GM23338 (cell line): ENCODE data around the gene TERT. TPM values are rescaled to one million over a fixed set of nuclear protein-coding genes. Genes with fewer than 3 reads are reported as not detected.

ENCODE experiments used
- ATAC-seq: fragments of 200-7000 bp; cut with Tn5 transposase; 3 replicates; pipeline ENCODE4 v1.9.1; 2020
- DNase-seq: peaks from one replicate; pipeline ENCODE4 v3.0.0-alpha.2; 2015; ENCODE audit warnings: low spot score
- H2AFZ ChIP-seq: fragments of 200-600 bp; sonication (generic); 2 replicates; pipeline ENCODE4 v1.8.0; 2016; ENCODE audit warnings: antibody characterized with exemption, mild to moderate bottlenecking, moderate library complexity
- H3F3A ChIP-seq: fragments of 200-600 bp; sonication (generic); replicated peaks from 2 replicates; pipeline ENCODE4 v1.8.0; 2017; ENCODE audit warnings: antibody characterized with exemption, mixed run types, low read depth
- H3K27ac ChIP-seq: fragments of 200-600 bp; sonication (generic); 2 replicates; pipeline ENCODE4 v1.6.1; 2016; ENCODE audit warnings: low read depth
- H3K27me3 ChIP-seq: fragments of 200-600 bp; sonication (generic); 2 replicates; pipeline ENCODE4 v1.8.0; 2016; ENCODE audit warnings: mild to moderate bottlenecking, mixed run types, moderate library complexity; ENCODE audit not compliant: insufficient read depth
- H3K36me3 ChIP-seq: fragments of 200-600 bp; sonication (generic); 2 replicates; pipeline ENCODE4 v1.8.0; 2016; ENCODE audit warnings: mild to moderate bottlenecking; ENCODE audit not compliant: insufficient read depth
- H3K4me1 ChIP-seq: fragments of 200-600 bp; sonication (generic); 2 replicates; pipeline ENCODE4 v1.8.0; 2016; ENCODE audit warnings: mild to moderate bottlenecking, moderate library complexity; ENCODE audit not compliant: insufficient read depth
- H3K4me2 ChIP-seq: fragments of 200-600 bp; sonication (generic); 2 replicates; pipeline ENCODE4 v1.7.1; 2017; ENCODE audit warnings: mixed run types
- H3K4me3 ChIP-seq: fragments of 200-600 bp; sonication (generic); 2 replicates; pipeline ENCODE4 v1.6.1; 2016; ENCODE audit warnings: mixed run types
- H3K79me2 ChIP-seq: fragments of 200-600 bp; sonication (generic); replicated peaks from 2 replicates; pipeline ENCODE4 v1.8.0; 2017; ENCODE audit warnings: mild to moderate bottlenecking; ENCODE audit not compliant: insufficient read depth
- H3K9me2 ChIP-seq: fragments of 200-600 bp; sonication (generic); 2 replicates; pipeline ENCODE4 v1.8.0; 2017; ENCODE audit not compliant: insufficient read depth
- H4K20me1 ChIP-seq: fragments of 200-600 bp; sonication (generic); replicated peaks from 2 replicates; pipeline ENCODE4 v1.8.0; 2017; ENCODE audit warnings: mild to moderate bottlenecking; ENCODE audit not compliant: insufficient read depth
- H3K27ac Mint-ChIP-seq: 2 replicates; pipeline ENCODE4 v1.8.0; 2020; ENCODE audit warnings: inconsistent platforms, mild to moderate bottlenecking, moderate library complexity, mixed read lengths
- H3K27me3 Mint-ChIP-seq: 3 replicates; pipeline ENCODE4 v1.8.0; 2022; ENCODE audit warnings: low read depth, mild to moderate bottlenecking, moderate library complexity, mixed read lengths, inconsistent platforms; ENCODE audit not compliant: insufficient read depth, poor library complexity
- H3K36me3 Mint-ChIP-seq: 3 replicates; pipeline ENCODE4 v1.8.0; 2021; ENCODE audit warnings: low read depth, mild to moderate bottlenecking, inconsistent platforms, moderate library complexity, mixed read lengths
- H3K4me1 Mint-ChIP-seq: 3 replicates; pipeline ENCODE4 v1.8.0; 2020; ENCODE audit warnings: mild to moderate bottlenecking, inconsistent platforms, mixed read lengths
- H3K4me3 Mint-ChIP-seq: 3 replicates; pipeline ENCODE4 v1.8.0; 2021; ENCODE audit warnings: moderate library complexity, mild to moderate bottlenecking, inconsistent platforms, mixed read lengths
- H3K9me3 Mint-ChIP-seq: 3 replicates; pipeline ENCODE4 v1.8.0; 2020; ENCODE audit warnings: moderate library complexity, mild to moderate bottlenecking, inconsistent platforms, mixed read lengths
- CREB1 ChIP-seq: fragments of 250-450 bp; sonication (Bioruptor Pico); IDR thresholded peaks from 2 replicates; pipeline ENCODE4 v1.5.0; 2020; ENCODE audit warnings: low read depth, mild to moderate bottlenecking, moderate library complexity
- EZH2 ChIP-seq: fragments of 200-600 bp; sonication (generic); IDR thresholded peaks from one replicate; pipeline ENCODE4 v1.8.0; 2017; ENCODE audit warnings: antibody characterized with exemption, mild to moderate bottlenecking, low read depth; ENCODE audit not compliant: unreplicated experiment
- EZH2phosphoT487 ChIP-seq: fragments of 200-600 bp; sonication (generic); IDR thresholded peaks from one replicate; pipeline ENCODE4 v1.8.1; 2018; ENCODE audit warnings: antibody characterized with exemption; ENCODE audit not compliant: unreplicated experiment
- JUNB ChIP-seq: IDR thresholded peaks from one replicate; pipeline ENCODE4 v1.6.1; 2016; ENCODE audit warnings: antibody characterized with exemption; ENCODE audit not compliant: unreplicated experiment
- NANOG ChIP-seq: IDR thresholded peaks from 2 replicates; pipeline ENCODE4 v1.6.1; 2016; ENCODE audit warnings: antibody characterized with exemption, borderline replicate concordance
- POLR2AphosphoS5 ChIP-seq: IDR thresholded peaks from 2 replicates; pipeline ENCODE4 v1.6.1; 2016; ENCODE audit warnings: antibody characterized with exemption, low read depth
- STAT1 ChIP-seq: IDR thresholded peaks from one replicate; pipeline ENCODE4 v1.6.1; 2016; ENCODE audit warnings: antibody characterized with exemption; ENCODE audit not compliant: unreplicated experiment
- ZNF114 ChIP-seq: fragments of 250-450 bp; sonication (Bioruptor Pico); IDR thresholded peaks from 2 replicates; pipeline ENCODE4 v1.5.0; 2020; ENCODE audit warnings: mild to moderate bottlenecking, moderate library complexity
- ZNF331 ChIP-seq: fragments of 250-450 bp; sonication (Bioruptor Pico); IDR thresholded peaks from 2 replicates; pipeline ENCODE4 v1.5.0; 2020; ENCODE audit warnings: low read depth, mild to moderate bottlenecking, moderate library complexity
- polyA plus RNA-seq: library from polyadenylated mRNA; unstranded; fragments of >200 nt; fragmentation: Nextera tagmentation; extraction: Ambion mirVana; gene quantifications from 2 replicates; pipeline ENCODE4 v1.2.1, GENCODE V29; 2016
- total RNA-seq: library from RNA; depleted of rRNA; stranded (reverse); fragments of >200 nt; shearing (Covaris generic); gene quantifications from 2 replicates; pipeline ENCODE4 v1.2.3, GENCODE V29; 2014
- TF ChIP-seq, protein P1 (sequence below): IDR thresholded peaks from 2 replicates; pipeline ENCODE4 v1.6.1; 2016; ENCODE audit warnings: antibody characterized with exemption
- TF ChIP-seq, protein P2 (sequence below), 2 experiments: fragments of 200-600 bp in 1 of 2; sonication (generic) in 1 of 2; conservative IDR thresholded peaks; 2 replicates each; pipeline versions ENCODE4 v1.5.1 to v1.6.1; 2016 to 2017; ENCODE audit warnings: antibody characterized with exemption in 2 of 2, low read depth in 2 of 2, mild to moderate bottlenecking in 2 of 2, moderate library complexity in 1 of 2
- TF ChIP-seq, protein P3 (sequence below): IDR thresholded peaks from one replicate; pipeline ENCODE4 v1.6.1; 2018; ENCODE audit warnings: antibody characterized with exemption; ENCODE audit not compliant: unreplicated experiment
- TF ChIP-seq, protein P4 (sequence below): fragments of 250-450 bp; sonication (Bioruptor Pico); IDR thresholded peaks from 2 replicates; pipeline ENCODE4 v1.5.0; 2020; ENCODE audit warnings: mild to moderate bottlenecking, moderate library complexity

Gene TERT
- total and polyA plus RNA-seq, 2 experiments from 2014 or later = 9.8 to 46.4 TPM

DNA sequence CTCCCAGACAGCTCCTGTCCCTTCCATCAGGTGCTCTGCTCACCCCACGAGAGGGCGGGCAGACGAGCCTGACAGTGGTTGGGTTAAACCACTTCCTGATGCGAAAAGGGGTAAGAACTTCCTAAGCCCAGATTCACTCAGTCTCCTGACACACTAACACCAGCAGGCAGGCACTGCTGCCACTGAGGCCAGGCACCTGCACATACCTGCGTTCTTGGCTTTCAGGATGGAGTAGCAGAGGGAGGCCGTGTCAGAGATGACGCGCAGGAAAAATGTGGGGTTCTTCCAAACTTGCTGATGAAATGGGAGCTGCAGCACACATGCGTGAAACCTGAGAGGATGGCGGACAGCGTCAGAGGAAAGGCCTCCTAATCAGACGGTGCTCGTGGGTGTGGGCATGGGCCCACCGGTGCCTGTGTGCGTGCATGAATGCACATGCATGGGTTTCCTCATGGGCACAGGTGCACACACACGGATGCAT, 39.7 kb downstream of the TERT start:
- Histone ChIP-seq H2AFZ (no peak overlapping the region), H3K4me2 (no peak overlapping the region), H3K4me1 (no peaks in the 10 kb centered on the region), H3K4me3 (no peak overlapping the region), H3K27me3 (no peaks in the 10 kb centered on the region), H3F3A (no peaks in the 10 kb centered on the region), H3K36me3 (no peaks in the 10 kb centered on the region), H3K9me2 (no peaks in the 10 kb centered on the region), H4K20me1 (no peaks in the 10 kb centered on the region), H3K27ac (no peak overlapping the region), H3K79me2 (no peaks in the 10 kb centered on the region)
- TF ChIP-seq CREB1 (CRISPR knock-in tag) (no peak), POLR2AphosphoS5 (no peak), STAT1 (no peak), EZH2 (no peak), EZH2phosphoT487 (no peak), ZNF114 (CRISPR knock-in tag) (no peak), ZNF331 (CRISPR knock-in tag) (no peak), JUNB (no peak), NANOG (no peak)
- TF ChIP-seq, protein P1, sequence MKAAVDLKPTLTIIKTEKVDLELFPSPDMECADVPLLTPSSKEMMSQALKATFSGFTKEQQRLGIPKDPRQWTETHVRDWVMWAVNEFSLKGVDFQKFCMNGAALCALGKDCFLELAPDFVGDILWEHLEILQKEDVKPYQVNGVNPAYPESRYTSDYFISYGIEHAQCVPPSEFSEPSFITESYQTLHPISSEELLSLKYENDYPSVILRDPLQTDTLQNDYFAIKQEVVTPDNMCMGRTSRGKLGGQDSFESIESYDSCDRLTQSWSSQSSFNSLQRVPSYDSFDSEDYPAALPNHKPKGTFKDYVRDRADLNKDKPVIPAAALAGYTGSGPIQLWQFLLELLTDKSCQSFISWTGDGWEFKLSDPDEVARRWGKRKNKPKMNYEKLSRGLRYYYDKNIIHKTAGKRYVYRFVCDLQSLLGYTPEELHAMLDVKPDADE = no peak
- TF ChIP-seq, protein P2, sequence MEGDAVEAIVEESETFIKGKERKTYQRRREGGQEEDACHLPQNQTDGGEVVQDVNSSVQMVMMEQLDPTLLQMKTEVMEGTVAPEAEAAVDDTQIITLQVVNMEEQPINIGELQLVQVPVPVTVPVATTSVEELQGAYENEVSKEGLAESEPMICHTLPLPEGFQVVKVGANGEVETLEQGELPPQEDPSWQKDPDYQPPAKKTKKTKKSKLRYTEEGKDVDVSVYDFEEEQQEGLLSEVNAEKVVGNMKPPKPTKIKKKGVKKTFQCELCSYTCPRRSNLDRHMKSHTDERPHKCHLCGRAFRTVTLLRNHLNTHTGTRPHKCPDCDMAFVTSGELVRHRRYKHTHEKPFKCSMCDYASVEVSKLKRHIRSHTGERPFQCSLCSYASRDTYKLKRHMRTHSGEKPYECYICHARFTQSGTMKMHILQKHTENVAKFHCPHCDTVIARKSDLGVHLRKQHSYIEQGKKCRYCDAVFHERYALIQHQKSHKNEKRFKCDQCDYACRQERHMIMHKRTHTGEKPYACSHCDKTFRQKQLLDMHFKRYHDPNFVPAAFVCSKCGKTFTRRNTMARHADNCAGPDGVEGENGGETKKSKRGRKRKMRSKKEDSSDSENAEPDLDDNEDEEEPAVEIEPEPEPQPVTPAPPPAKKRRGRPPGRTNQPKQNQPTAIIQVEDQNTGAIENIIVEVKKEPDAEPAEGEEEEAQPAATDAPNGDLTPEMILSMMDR (conservative IDR thresholded peaks at IDR 0.05; ENCODE audit: low read depth in 2 of 2) = no peak
- TF ChIP-seq, protein P3, sequence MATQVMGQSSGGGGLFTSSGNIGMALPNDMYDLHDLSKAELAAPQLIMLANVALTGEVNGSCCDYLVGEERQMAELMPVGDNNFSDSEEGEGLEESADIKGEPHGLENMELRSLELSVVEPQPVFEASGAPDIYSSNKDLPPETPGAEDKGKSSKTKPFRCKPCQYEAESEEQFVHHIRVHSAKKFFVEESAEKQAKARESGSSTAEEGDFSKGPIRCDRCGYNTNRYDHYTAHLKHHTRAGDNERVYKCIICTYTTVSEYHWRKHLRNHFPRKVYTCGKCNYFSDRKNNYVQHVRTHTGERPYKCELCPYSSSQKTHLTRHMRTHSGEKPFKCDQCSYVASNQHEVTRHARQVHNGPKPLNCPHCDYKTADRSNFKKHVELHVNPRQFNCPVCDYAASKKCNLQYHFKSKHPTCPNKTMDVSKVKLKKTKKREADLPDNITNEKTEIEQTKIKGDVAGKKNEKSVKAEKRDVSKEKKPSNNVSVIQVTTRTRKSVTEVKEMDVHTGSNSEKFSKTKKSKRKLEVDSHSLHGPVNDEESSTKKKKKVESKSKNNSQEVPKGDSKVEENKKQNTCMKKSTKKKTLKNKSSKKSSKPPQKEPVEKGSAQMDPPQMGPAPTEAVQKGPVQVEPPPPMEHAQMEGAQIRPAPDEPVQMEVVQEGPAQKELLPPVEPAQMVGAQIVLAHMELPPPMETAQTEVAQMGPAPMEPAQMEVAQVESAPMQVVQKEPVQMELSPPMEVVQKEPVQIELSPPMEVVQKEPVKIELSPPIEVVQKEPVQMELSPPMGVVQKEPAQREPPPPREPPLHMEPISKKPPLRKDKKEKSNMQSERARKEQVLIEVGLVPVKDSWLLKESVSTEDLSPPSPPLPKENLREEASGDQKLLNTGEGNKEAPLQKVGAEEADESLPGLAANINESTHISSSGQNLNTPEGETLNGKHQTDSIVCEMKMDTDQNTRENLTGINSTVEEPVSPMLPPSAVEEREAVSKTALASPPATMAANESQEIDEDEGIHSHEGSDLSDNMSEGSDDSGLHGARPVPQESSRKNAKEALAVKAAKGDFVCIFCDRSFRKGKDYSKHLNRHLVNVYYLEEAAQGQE = no peak
- TF ChIP-seq, protein P4, sequence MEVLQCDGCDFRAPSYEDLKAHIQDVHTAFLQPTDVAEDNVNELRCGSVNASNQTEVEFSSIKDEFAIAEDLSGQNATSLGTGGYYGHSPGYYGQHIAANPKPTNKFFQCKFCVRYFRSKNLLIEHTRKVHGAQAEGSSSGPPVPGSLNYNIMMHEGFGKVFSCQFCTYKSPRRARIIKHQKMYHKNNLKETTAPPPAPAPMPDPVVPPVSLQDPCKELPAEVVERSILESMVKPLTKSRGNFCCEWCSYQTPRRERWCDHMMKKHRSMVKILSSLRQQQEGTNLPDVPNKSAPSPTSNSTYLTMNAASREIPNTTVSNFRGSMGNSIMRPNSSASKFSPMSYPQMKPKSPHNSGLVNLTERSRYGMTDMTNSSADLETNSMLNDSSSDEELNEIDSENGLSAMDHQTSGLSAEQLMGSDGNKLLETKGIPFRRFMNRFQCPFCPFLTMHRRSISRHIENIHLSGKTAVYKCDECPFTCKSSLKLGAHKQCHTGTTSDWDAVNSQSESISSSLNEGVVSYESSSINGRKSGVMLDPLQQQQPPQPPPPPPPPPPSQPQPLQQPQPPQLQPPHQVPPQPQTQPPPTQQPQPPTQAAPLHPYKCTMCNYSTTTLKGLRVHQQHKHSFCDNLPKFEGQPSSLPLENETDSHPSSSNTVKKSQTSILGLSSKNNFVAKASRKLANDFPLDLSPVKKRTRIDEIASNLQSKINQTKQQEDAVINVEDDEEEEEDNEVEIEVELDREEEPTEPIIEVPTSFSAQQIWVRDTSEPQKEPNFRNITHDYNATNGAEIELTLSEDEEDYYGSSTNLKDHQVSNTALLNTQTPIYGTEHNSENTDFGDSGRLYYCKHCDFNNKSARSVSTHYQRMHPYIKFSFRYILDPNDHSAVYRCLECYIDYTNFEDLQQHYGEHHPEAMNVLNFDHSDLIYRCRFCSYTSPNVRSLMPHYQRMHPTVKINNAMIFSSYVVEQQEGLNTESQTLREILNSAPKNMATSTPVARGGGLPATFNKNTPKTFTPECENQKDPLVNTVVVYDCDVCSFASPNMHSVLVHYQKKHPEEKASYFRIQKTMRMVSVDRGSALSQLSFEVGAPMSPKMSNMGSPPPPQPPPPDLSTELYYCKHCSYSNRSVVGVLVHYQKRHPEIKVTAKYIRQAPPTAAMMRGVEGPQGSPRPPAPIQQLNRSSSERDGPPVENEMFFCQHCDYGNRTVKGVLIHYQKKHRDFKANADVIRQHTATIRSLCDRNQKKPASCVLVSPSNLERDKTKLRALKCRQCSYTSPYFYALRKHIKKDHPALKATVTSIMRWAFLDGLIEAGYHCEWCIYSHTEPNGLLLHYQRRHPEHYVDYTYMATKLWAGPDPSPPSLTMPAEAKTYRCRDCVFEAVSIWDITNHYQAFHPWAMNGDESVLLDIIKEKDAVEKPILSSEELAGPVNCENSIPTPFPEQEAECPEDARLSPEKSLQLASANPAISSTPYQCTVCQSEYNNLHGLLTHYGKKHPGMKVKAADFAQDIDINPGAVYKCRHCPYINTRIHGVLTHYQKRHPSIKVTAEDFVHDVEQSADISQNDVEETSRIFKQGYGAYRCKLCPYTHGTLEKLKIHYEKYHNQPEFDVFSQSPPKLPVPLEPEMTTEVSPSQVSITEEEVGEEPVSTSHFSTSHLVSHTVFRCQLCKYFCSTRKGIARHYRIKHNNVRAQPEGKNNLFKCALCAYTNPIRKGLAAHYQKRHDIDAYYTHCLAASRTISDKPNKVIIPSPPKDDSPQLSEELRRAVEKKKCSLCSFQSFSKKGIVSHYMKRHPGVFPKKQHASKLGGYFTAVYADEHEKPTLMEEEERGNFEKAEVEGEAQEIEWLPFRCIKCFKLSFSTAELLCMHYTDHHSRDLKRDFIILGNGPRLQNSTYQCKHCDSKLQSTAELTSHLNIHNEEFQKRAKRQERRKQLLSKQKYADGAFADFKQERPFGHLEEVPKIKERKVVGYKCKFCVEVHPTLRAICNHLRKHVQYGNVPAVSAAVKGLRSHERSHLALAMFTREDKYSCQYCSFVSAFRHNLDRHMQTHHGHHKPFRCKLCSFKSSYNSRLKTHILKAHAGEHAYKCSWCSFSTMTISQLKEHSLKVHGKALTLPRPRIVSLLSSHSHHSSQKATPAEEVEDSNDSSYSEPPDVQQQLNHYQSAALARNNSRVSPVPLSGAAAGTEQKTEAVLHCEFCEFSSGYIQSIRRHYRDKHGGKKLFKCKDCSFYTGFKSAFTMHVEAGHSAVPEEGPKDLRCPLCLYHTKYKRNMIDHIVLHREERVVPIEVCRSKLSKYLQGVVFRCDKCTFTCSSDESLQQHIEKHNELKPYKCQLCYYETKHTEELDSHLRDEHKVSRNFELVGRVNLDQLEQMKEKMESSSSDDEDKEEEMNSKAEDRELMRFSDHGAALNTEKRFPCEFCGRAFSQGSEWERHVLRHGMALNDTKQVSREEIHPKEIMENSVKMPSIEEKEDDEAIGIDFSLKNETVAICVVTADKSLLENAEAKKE (CRISPR knock-in tag) = no peak
- no peak for DNase-seq
- no peaks in the 10 kb centered on the region; the same call in 2 of the 3 replicates for H3K4me1 Mint-ChIP-seq
- H3K9me3 Mint-ChIP-seq = no peaks in the 10 kb centered on the region; the same call in 2 of the 3 replicates
- no peak overlapping the region for H3K4me3 Mint-ChIP-seq
- peaks cover 10% of the 10 kb centered on the region; the same call in 2 of the 3 replicates for H3K36me3 Mint-ChIP-seq
- peaks cover 5% of the 10 kb centered on the region for H3K27me3 Mint-ChIP-seq
- no peak for ATAC-seq
- H3K27ac Mint-ChIP-seq = no peak overlapping the region
